Transverse colon (tissue), 4 donors: ENCODE results near the gene RETREG1.

Experiments used
- EP300 ChIP-seq: sonication (generic); formaldehyde crosslinking; IDR thresholded peaks from one replicate; pipeline ENCODE4 v1.6.1; 2017; ENCODE audit warnings: antibody characterized with exemption, low read depth
- POLR2A ChIP-seq: fragments of 450-650 bp; IDR thresholded peaks from one replicate; pipeline ENCODE4 v1.6.1; 2016; ENCODE audit warnings: antibody characterized with exemption, mild to moderate bottlenecking, moderate library complexity
- POLR2AphosphoS5 ChIP-seq, 3 donors: sonication (generic); formaldehyde crosslinking; IDR thresholded peaks; one replicate each; pipeline ENCODE4 v1.6.1; 2016; ENCODE audit warnings: antibody characterized with exemption in 3 of 3
- TF ChIP-seq, protein P1 (sequence below), 5 experiments: fragments of 200-600 bp in 3 of 5; fragments of 450-650 bp in 2 of 5; sonication (generic) in 3 of 5; IDR thresholded peaks; 1 replicate in 2 of 5; 2 replicates in 3 of 5; pipeline ENCODE4 v1.5.1; 2016 to 2017; ENCODE audit warnings: antibody characterized with exemption in 5 of 5, inconsistent platforms in 3 of 5, mild to moderate bottlenecking in 2 of 5, moderate library complexity in 1 of 5

DNA sequence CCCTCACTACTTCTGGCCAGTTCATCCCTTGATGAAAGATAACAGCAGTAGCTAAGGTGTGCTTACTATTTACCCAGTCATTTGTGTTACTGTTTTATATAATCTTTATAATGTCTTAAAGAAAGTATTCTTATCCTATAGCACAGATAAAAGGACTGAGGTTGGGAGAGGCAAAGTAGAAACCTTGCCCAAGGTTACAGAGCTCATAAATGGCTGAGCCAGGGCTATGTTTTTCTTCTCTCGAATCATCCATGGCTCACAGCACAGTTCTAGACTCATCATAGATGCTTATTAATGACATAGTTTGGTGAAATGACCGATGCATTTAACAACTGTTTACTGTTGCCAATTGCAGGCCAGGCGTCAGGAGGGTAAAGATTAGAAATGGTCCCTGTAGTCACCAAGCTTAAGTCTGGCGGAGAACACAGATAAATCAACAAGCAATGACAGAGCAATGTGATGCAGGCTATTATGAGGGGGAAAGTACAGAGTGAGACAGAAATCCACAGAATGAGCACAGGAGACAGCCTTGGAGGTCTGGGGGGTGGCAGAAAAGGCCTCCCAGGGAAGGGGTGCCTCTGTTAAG lies 85.6 kb downstream of the RETREG1 start:
- TF ChIP-seq, protein P1, sequence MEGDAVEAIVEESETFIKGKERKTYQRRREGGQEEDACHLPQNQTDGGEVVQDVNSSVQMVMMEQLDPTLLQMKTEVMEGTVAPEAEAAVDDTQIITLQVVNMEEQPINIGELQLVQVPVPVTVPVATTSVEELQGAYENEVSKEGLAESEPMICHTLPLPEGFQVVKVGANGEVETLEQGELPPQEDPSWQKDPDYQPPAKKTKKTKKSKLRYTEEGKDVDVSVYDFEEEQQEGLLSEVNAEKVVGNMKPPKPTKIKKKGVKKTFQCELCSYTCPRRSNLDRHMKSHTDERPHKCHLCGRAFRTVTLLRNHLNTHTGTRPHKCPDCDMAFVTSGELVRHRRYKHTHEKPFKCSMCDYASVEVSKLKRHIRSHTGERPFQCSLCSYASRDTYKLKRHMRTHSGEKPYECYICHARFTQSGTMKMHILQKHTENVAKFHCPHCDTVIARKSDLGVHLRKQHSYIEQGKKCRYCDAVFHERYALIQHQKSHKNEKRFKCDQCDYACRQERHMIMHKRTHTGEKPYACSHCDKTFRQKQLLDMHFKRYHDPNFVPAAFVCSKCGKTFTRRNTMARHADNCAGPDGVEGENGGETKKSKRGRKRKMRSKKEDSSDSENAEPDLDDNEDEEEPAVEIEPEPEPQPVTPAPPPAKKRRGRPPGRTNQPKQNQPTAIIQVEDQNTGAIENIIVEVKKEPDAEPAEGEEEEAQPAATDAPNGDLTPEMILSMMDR (IDR thresholded peaks at IDR 0.05): no peak
- TF ChIP-seq POLR2AphosphoS5 (IDR thresholded peaks at IDR 0.05) (peak in 1 of 3 donors; percentile 39), POLR2A (no peak), EP300 (no peak)
